ENCODE results near the gene ENTREP3. TPM values are rescaled to one million over a fixed set of nuclear protein-coding genes. Genes with fewer than 3 reads are reported as not detected.

The ENTREP3 gene
- total RNA-seq, 1 donor from 2014 or later: 37.6 TPM

GRCh38 chr1:155205035-155205434 lies 50.2 kb downstream of the ENTREP3 start:
- TF ChIP-seq CTCF (IDR thresholded peaks at IDR 0.05): no peak
- H3K27me3 Mint-ChIP-seq (ENCODE audit: unreplicated experiment): no peaks in the 10 kb centered on the region
- H3K36me3 Mint-ChIP-seq (ENCODE audit: unreplicated experiment): peaks cover 2% of the 10 kb centered on the region
- DNase-seq (ENCODE audit: extremely low spot score, unreplicated experiment): no peak
- peaks cover 27% of the 10 kb centered on the region for H3K4me1 Mint-ChIP-seq (ENCODE audit: unreplicated experiment)
- no peak overlapping the region for H3K4me3 Mint-ChIP-seq (ENCODE audit: unreplicated experiment)
- H3K9me3 Mint-ChIP-seq (ENCODE audit: unreplicated experiment): no peaks in the 10 kb centered on the region
- H3K27ac Mint-ChIP-seq (ENCODE audit: unreplicated experiment): no peak overlapping the region

- Mint-ChIP-seq H3K9me3 (ENCODE audit: unreplicated experiment) (no peaks in the 10 kb centered on the region), H3K36me3 (ENCODE audit: unreplicated experiment) (peaks cover 5% of the 10 kb centered on the region), H3K27ac (ENCODE audit: unreplicated experiment) (no peak overlapping the region), H3K4me3 (ENCODE audit: unreplicated experiment) (no peak overlapping the region), H3K4me1 (ENCODE audit: unreplicated experiment) (peaks cover 14% of the 10 kb centered on the region), H3K27me3 (ENCODE audit: unreplicated experiment) (no peaks in the 10 kb centered on the region)
- no peak for DNase-seq (ENCODE audit: extremely low spot score, unreplicated experiment)
- TF ChIP-seq CTCF (IDR thresholded peaks at IDR 0.05): no peak
These were observed 52.4 kb downstream of the ENTREP3 start for GRCh38 chr1:155202731-155203515.

- H3K36me3 Mint-ChIP-seq (ENCODE audit: unreplicated experiment): peaks cover 5% of the 10 kb centered on the region
- H3K4me1 Mint-ChIP-seq (ENCODE audit: unreplicated experiment): peaks cover 7% of the 10 kb centered on the region
These were observed 53.1 kb downstream of the ENTREP3 start for GRCh38 chr1:155202198-155202597.

GRCh38 chr1:155200920-155201319 lies 54.4 kb downstream of the ENTREP3 start:
- Mint-ChIP-seq H3K9me3 (ENCODE audit: unreplicated experiment) (no peaks in the 10 kb centered on the region), H3K4me1 (ENCODE audit: unreplicated experiment) (peaks cover 3% of the 10 kb centered on the region), H3K4me3 (ENCODE audit: unreplicated experiment) (no peak overlapping the region), H3K36me3 (ENCODE audit: unreplicated experiment) (peaks cover 5% of the 10 kb centered on the region), H3K27me3 (ENCODE audit: unreplicated experiment) (no peaks in the 10 kb centered on the region), H3K27ac (ENCODE audit: unreplicated experiment) (no peak overlapping the region)
- no peak for TF ChIP-seq CTCF (IDR thresholded peaks at IDR 0.05)
- DNase-seq (ENCODE audit: extremely low spot score, unreplicated experiment): no peak

More at GRCh38 chr1:155202198-155202597, 53.1 kb downstream of the ENTREP3 start:
- Mint-ChIP-seq H3K27ac (ENCODE audit: unreplicated experiment) (no peak overlapping the region), H3K4me3 (ENCODE audit: unreplicated experiment) (no peak overlapping the region), H3K27me3 (ENCODE audit: unreplicated experiment) (no peaks in the 10 kb centered on the region), H3K9me3 (ENCODE audit: unreplicated experiment) (no peaks in the 10 kb centered on the region)
- no peak for TF ChIP-seq CTCF (IDR thresholded peaks at IDR 0.05)
- DNase-seq (ENCODE audit: extremely low spot score, unreplicated experiment): no peak

GRCh38 chr1:155199792-155200191 lies 55.5 kb downstream of the ENTREP3 start:
- no peak for DNase-seq (ENCODE audit: extremely low spot score, unreplicated experiment)
- H3K4me3 Mint-ChIP-seq (ENCODE audit: unreplicated experiment): no peak overlapping the region
- peaks cover 10% of the 10 kb centered on the region for H3K4me1 Mint-ChIP-seq (ENCODE audit: unreplicated experiment)
- peaks cover 5% of the 10 kb centered on the region for H3K36me3 Mint-ChIP-seq (ENCODE audit: unreplicated experiment)
- TF ChIP-seq CTCF (IDR thresholded peaks at IDR 0.05): no peak
- no peak overlapping the region for H3K27ac Mint-ChIP-seq (ENCODE audit: unreplicated experiment)
- H3K27me3 Mint-ChIP-seq (ENCODE audit: unreplicated experiment): no peaks in the 10 kb centered on the region
- H3K9me3 Mint-ChIP-seq (ENCODE audit: unreplicated experiment): no peaks in the 10 kb centered on the region
